IPS-18a (cell line): Measurements from ENCODE around the gene CDH20.

ENCODE experiments used
- H3K27ac ChIP-seq: one replicate; pipeline ENCODE4 v1.5.1; 2013; ENCODE audit warnings: low read length
- H3K27me3 ChIP-seq: one replicate; pipeline ENCODE4 v1.6.1; 2013; ENCODE audit warnings: mild to moderate bottlenecking, low read length; ENCODE audit not compliant: control insufficient read depth, insufficient read depth
- H3K36me3 ChIP-seq: one replicate; pipeline ENCODE4 v1.6.1; 2013; ENCODE audit warnings: low read depth, low read length; ENCODE audit not compliant: control insufficient read depth
- H3K4me1 ChIP-seq: one replicate; pipeline ENCODE4 v1.6.1; 2013; ENCODE audit warnings: low read depth, low read length; ENCODE audit not compliant: control insufficient read depth
- H3K4me3 ChIP-seq: one replicate; pipeline ENCODE4 v1.5.1; 2013; ENCODE audit warnings: low read length
- H3K9ac ChIP-seq: one replicate; pipeline ENCODE4 v1.6.1; 2013; ENCODE audit warnings: mild to moderate bottlenecking, low read length, moderate library complexity
- H3K9me3 ChIP-seq: one replicate; pipeline ENCODE4 v1.6.1; 2013; ENCODE audit warnings: low read depth, low read length; ENCODE audit not compliant: control insufficient read depth

Gene CDH20

DNA sequence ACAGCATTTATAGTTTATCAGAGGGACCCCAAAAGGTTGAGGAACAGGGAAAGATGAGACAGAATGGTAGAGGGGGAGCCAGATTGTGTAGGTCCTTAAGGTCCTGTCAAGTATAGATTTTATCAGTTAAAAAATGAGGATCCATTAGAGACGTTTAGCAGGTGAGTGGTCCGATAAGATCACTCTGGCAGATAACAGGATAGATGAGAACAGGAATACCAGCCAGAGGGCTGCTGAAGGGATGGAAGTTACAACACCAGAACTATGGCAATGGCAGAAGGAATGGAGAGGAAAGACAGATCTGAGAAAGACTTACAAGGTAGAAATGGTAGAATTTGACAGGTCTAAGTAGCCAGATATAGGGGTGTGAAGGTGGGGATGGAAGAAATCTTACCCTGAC, 141.7 kb downstream of the CDH20 start:
- Histone ChIP-seq H3K4me3 (no peak overlapping the region), H3K9ac (no peak overlapping the region)

DNA sequence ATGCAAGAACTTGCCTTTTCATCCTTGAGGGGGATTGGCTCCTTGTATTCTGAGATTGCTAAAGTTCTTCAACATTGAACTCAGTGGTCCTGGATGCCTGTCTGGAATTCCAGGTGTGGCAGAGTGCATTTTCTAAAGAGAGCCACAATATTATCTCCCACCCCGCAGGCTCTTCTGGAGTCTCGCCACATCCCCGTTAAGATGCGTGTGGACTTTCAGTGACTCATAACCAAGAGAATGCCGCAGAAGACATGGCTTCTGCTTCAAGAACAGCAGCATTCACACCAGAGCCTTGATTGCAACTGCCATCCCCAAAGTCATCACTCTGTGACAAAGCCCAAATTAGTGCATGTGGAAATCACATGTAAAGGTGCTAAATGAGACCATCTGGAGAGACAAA, 142.7 kb downstream of the CDH20 start:
- H3K27me3 ChIP-seq = no peaks in the 10 kb centered on the region
- H3K9ac ChIP-seq = no peak overlapping the region
- peaks cover 8% of the 10 kb centered on the region for H3K4me1 ChIP-seq
- no peak overlapping the region for H3K27ac ChIP-seq
- H3K4me3 ChIP-seq = no peak overlapping the region
- H3K9me3 ChIP-seq = no peaks in the 10 kb centered on the region
- H3K36me3 ChIP-seq = no peaks in the 10 kb centered on the region

More for the DNA sequence above, 141.7 kb downstream of the CDH20 start:
- H3K9me3 ChIP-seq = no peaks in the 10 kb centered on the region
- H3K27me3 ChIP-seq = no peaks in the 10 kb centered on the region
- no peaks in the 10 kb centered on the region for H3K36me3 ChIP-seq
- H3K27ac ChIP-seq = no peak overlapping the region
- peaks cover 8% of the 10 kb centered on the region for H3K4me1 ChIP-seq

DNA sequence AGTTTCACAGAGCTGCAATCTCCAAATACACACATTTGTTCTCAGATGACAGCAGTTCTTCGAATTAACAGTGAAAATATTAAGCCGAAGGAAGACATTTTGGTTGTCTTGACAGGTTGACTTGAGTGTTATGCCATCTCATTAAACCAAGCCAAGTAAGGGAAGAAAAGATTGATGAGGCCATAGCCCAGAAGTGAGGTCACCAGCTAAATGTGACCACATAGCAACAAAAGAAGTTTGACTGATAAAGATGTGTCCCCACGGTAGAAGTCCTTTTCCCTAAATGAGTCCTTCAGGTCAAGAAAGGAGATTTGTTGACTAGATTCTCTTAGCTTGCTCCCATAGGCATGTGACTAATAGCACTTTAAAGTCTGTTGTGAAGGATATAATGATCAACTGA, 156.1 kb downstream of the CDH20 start:
- Histone ChIP-seq H3K4me3 (no peak overlapping the region), H3K9ac (no peak overlapping the region), H3K4me1 (no peaks in the 10 kb centered on the region), H3K36me3 (no peaks in the 10 kb centered on the region), H3K9me3 (no peaks in the 10 kb centered on the region), H3K27ac (no peak overlapping the region), H3K27me3 (no peaks in the 10 kb centered on the region)

DNA sequence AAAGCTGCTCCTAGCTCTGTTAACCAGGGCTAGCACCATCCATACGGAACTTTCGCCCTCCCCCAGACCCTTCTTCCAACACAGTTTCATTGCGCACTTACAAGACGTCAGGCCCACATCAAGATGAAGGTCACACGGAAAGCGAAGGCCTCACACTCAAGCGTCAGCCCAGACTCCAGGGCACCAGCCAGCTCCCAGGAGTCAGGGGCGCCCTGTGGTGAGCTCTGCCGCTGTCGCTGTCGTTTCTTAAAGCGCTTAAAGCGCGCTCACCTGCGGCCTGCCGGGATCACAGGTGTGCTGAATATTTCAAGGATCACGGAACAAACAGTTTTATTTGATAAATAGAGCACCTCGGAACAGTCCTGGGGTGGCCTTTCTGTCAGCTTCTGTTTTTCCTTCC, 163.1 kb downstream of the CDH20 start:
- no peak overlapping the region for H3K4me3 ChIP-seq
- H3K9me3 ChIP-seq = no peaks in the 10 kb centered on the region
- H3K4me1 ChIP-seq = no peaks in the 10 kb centered on the region
- H3K27ac ChIP-seq = no peak overlapping the region
- H3K9ac ChIP-seq = no peak overlapping the region
- H3K36me3 ChIP-seq = no peaks in the 10 kb centered on the region
- H3K27me3 ChIP-seq = no peaks in the 10 kb centered on the region

DNA sequence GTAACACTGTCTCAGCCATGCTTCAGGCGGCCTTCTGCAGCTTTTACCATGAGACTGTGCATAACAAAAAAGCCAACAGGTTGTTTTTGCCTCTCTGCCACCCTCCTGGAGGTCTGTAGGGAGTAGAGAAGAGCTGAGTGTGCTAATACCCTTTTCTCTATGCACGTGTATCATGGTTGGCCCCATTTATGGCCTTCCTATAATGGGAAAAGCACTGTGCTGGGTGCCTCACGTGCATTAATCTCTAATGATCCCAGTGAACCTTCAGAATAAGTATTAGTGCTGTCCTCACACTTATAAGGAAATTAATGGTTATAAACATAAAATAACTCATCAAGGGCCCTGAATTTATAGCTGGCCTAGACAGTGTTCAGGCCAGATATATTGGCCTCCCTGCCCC, 164.2 kb downstream of the CDH20 start:
- Histone ChIP-seq H3K36me3 (no peaks in the 10 kb centered on the region), H3K4me3 (no peak overlapping the region), H3K9me3 (no peaks in the 10 kb centered on the region), H3K27me3 (no peaks in the 10 kb centered on the region), H3K27ac (no peak overlapping the region), H3K4me1 (peaks cover 7% of the 10 kb centered on the region), H3K9ac (no peak overlapping the region)

DNA sequence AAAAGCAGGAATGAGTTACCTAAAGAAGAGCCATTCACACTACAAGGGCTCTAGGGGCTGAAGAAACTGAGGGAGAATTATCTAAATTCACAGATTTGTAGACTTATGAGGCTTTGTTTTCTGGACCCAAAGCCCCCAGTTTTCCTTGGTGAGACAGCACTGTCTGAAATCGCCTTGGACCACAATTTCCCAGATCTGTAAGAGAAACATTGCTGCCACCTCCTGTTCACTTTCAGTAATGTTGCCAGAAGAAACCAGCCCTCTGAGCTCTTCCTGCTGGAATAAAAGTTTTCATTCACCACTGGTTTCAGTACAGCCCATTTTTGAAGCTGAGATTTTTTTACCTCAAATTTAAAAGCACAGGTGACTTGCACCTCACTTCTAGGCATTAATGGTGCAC, 169.2 kb downstream of the CDH20 start:
- H3K9ac ChIP-seq = no peak overlapping the region
- H3K4me1 ChIP-seq = peaks cover 7% of the 10 kb centered on the region
- H3K4me3 ChIP-seq = no peak overlapping the region
- H3K27me3 ChIP-seq = no peaks in the 10 kb centered on the region
- H3K9me3 ChIP-seq = no peaks in the 10 kb centered on the region
- H3K36me3 ChIP-seq = no peaks in the 10 kb centered on the region
- no peak overlapping the region for H3K27ac ChIP-seq

DNA sequence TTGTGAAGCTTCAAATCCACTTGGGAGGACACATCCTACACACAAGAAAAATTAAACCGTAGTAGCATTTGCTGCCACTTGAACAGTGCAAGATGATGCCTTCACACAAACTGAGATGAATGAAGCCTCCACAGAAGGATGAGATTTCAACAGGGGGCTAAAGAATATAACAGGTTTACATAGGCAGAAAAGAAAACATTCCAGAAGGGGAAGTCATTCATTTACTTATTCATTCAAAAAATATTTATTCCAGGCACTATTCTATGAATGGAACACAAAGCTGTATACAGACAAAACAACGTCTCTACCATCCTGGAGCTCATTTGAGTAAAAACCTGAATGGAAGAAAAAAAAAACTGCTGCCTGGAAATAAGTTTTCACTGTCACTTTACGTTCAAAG, 170.5 kb downstream of the CDH20 start:
- Histone ChIP-seq H3K27me3 (no peaks in the 10 kb centered on the region), H3K4me3 (no peak overlapping the region), H3K9me3 (no peaks in the 10 kb centered on the region), H3K27ac (no peak overlapping the region), H3K4me1 (peaks cover 7% of the 10 kb centered on the region), H3K36me3 (no peaks in the 10 kb centered on the region), H3K9ac (no peak overlapping the region)

DNA sequence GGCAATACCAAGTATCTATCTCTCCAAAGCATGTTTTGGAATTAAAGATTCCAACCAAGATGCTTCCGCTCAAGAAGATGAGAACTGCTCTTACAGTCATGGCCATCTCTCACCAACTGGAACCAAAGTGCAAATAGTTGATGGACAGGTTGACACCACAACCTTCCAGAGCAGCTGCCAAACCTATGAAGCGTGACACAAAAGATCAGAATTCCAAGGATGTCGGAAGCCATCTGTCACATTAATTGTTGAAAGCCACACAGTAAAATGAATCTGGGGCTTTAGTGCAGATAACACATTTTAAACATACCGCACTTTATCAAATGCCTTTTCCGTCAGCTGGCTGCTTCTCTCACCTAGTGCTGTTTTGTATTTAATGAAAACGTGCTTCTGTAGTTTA, 195.7 kb downstream of the CDH20 start:
- no peak overlapping the region for H3K4me3 ChIP-seq

DNA sequence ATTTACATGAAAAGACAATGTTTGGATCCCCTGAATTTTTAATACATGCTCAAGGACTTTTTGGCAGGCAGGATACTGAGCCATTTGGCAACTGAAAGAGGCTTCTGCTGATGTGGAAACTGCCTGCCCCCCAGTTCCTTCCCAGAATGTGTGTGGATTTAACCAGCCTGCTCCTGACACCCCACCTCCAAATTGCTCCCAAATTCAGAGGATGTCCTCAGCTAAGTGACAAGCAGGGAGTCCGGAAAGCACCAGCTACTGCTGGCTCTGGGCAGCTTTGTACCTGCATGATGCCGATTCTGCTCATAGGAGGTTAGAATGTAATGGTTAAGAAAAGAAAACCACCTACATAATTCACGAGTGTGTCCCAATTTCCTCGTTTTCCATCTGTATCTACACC, 197.5 kb downstream of the CDH20 start:
- Histone ChIP-seq H3K36me3 (no peaks in the 10 kb centered on the region), H3K4me3 (no peak overlapping the region), H3K27ac (no peak overlapping the region), H3K4me1 (no peaks in the 10 kb centered on the region), H3K9ac (no peak overlapping the region), H3K27me3 (no peaks in the 10 kb centered on the region), H3K9me3 (no peaks in the 10 kb centered on the region)

More for the DNA sequence above, 195.7 kb downstream of the CDH20 start:
- H3K27me3 ChIP-seq = no peaks in the 10 kb centered on the region
- H3K27ac ChIP-seq = no peak overlapping the region
- H3K36me3 ChIP-seq = no peaks in the 10 kb centered on the region
- H3K4me1 ChIP-seq = no peaks in the 10 kb centered on the region
- no peaks in the 10 kb centered on the region for H3K9me3 ChIP-seq
- H3K9ac ChIP-seq = no peak overlapping the region

DNA sequence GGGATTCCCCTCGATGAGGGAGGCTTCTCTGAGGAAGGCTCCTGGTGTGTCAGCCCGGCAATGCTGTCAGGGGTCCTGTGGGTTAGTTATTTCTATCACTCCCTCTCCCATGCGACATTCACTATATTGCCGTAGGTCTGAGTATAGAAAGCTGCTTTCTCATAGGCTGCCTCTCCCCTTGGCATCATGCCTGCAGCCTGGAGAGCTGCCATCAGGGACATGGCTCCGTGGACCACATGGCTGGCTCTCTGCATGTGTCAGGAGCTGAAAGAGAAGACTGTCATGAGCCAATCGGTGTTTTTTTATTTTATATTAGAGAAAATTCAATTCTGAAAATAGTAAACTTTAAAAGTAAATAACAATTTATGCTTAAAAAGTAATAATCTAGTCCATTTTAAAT, 198.0 kb downstream of the CDH20 start:
- Histone ChIP-seq H3K9ac (no peak overlapping the region), H3K36me3 (no peaks in the 10 kb centered on the region), H3K27me3 (no peaks in the 10 kb centered on the region), H3K27ac (no peak overlapping the region), H3K4me1 (no peaks in the 10 kb centered on the region), H3K4me3 (no peak overlapping the region), H3K9me3 (no peaks in the 10 kb centered on the region)

DNA sequence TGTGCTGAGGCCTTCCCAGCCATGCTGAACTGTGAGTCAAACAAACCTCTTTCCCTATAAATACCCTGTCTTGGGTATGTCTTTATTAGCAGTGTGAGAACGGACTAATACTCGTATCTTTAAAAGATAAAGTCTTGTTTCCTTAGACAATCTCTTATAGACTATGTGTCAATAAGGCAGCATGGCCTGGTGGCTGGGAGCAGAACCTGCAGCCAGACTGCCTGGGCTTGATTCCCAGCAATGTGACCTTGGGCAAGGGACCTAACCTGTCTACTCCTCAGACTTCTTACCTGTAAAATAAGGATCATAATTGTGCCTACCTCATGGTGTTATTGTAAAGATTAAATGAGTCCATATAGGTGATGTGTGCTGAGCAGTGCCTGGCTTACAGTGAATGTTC, 198.7 kb downstream of the CDH20 start:
- Histone ChIP-seq H3K4me1 (no peaks in the 10 kb centered on the region), H3K4me3 (no peak overlapping the region), H3K36me3 (no peaks in the 10 kb centered on the region), H3K27ac (no peak overlapping the region), H3K27me3 (no peaks in the 10 kb centered on the region), H3K9me3 (no peaks in the 10 kb centered on the region), H3K9ac (no peak overlapping the region)

DNA sequence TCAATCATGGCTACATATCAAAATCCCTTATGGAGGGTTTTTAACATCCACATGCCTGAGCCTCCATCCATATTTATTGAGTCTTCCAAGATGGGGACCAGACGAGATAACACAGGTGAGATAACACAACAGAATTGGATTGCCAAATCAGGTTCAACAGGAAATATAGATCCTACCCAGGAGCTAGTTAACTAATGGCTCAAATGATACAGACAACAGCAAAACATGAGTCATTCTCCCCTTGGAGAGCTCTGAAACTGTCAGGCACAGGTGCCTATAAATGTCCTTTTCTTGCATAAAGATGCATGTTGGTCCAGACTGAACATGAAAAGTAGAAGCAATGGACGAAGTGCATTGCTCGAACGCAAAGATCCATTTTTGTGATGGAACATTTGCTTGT, 202.2 kb downstream of the CDH20 start:
- Histone ChIP-seq H3K9me3 (no peaks in the 10 kb centered on the region), H3K27ac (no peak overlapping the region), H3K4me3 (no peak overlapping the region), H3K36me3 (no peaks in the 10 kb centered on the region), H3K4me1 (no peaks in the 10 kb centered on the region), H3K27me3 (no peaks in the 10 kb centered on the region), H3K9ac (no peak overlapping the region)
